HG02759 (cell line): Measurements from ENCODE around the gene LIPJ.

Experiments
- ATAC-seq: cut with Tn5 transposase; IDR thresholded peaks from one replicate; pipeline ENCODE4 v1.9.1; 2021; ENCODE audit warnings: mild to moderate bottlenecking, moderate library complexity; ENCODE audit not compliant: unreplicated experiment

Gene LIPJ

DNA sequence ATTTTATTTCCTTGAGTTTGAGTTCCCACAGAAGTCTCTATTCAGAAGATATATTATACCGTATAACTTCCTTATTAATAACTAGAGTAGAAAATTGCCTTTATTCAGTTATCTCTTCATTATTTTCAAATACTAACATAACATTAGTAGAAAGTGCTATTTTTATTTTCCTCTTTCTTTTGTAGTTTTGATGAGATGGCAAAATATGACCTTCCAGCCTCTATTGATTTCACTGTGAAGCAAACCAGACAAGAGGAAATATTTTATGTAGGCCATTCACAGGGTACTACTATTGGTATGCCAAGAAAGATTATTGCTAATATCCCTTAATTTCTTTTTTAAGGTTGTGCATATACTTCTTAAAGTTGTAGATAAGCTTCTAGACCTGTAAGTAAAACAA, 7.9 kb downstream of the LIPJ start:
- no peak for ATAC-seq

DNA sequence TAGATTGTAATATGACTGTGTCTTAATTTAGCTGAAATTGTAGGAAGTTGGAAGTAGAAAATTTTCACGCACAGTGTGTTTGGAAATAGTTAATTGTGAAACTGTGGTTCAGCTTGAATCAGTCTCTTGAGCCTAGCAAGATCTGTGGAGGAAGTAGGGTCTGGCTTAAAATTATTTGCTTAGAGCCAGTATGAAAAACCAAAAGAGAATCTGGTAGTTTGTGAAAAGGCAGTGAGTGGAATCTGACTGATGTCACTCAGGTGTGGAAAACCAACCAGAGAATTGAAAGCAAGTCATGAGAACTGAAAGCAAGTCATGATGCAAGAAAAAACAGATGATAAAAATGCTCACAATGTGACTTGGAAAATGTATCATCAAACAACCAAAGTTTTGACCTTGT, 11.5 kb downstream of the LIPJ start:
- peak; percentile 84 for ATAC-seq

DNA sequence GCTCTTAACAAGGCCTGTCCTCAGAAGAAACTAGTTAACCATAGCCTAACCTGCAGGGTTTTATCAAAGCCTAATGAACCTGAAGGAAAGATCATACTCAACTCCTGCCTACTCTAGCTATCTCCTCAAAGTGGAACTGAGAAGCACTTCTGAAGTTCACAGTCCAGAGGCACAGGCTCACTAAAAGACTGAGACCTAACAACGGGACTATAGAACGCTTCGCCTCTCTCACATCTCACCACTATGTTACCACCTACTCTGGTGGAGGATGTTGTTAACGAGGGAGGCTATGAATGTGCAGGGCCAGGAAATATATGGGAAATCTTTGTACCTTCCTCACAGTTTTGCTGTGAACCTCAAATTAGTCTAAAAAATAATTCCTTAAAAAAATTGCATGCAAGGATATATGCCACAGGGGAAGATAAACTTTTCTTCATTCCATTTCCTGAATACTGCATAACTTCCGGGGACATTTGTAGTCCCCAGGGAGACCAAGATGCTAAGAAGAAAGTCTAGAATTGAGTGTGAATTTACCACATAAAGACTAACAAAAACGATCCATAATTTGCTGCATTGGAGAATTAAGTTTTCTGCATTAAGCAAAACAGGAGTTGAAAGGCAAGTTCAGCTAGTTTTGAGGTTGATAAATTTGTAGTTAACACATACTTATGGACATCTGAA, 21.6 kb downstream of the LIPJ start:
- no peak for ATAC-seq

DNA sequence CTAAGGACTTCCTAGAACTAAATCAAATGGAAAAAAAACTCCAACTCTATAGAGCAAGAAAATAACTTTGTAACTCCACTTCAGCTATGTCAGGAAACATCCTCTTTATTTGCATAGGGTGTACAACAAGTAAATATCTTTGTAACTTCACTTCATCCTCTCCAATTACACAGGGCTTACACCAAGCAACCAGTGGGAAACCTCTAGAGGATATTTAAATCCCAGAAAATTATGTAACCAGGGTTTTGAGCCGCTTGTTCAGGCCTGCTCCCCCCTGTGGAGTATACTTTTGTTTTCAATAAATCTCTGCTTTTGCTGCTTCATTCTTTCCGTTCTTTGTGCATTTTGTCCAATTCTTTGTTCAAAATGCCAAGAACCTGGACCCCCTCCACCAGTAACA, 22.2 kb downstream of the LIPJ start:
- no peak for ATAC-seq

DNA sequence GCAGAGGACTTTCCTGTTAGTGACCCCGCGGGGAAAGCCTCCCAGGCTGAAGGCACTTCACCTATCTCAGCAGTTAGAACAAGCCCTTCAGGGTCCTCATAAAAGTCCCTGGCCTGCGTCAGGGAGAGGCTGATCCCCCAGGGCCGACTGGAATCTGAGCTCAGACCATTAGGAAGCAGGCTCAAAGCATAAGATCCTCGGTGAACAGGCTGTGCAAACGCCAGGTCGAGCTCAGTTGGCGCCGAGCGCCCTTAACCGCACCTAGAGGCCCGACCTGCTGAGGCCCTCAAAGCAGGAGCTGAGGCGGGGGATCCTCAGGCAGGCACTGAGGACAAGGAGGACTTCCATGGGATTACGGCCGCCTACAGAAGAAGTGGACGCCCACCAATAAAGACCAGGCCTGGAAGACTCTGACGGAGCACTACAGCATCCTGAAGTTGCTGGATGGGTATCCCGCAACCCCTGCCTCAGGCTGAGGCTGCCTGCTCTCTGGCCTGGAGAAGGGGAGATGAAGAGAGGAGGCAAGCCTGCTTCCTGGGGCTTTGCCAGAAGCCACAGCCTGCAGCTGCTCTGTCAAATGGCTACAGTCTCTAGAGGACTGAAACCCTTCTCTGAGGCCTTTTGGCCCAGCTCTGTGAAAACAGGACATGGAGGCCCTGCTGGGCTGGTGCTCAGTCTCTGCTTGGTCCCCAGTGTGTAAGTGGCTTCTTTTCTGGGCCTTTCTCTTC, 29.9 kb downstream of the LIPJ start:
- no peak for ATAC-seq

DNA sequence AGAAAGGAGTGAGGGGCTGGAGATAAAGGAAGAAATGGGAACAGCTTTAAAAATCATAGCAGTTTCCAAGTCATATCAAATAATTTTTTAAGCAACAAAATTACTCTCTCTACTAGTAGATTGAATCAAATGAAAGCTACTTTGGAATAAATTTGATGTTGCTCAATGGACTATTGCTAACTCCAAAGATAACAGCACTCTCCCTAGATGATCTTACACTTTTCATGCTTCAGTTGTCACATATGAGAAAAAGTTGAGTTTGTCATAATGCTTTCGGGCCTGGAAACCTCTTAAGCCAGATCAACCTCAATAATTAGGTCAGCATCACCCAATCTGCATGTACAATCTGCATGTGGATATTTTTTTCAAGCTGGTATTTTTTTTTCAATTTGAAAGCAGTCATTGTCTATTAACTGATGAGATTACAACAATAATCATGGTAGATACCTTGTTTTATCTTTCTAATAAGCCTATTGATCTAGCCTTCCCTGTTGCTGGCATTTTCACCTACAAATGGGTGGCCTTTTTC, 31.3 kb downstream of the LIPJ start:
- no peak for ATAC-seq

DNA sequence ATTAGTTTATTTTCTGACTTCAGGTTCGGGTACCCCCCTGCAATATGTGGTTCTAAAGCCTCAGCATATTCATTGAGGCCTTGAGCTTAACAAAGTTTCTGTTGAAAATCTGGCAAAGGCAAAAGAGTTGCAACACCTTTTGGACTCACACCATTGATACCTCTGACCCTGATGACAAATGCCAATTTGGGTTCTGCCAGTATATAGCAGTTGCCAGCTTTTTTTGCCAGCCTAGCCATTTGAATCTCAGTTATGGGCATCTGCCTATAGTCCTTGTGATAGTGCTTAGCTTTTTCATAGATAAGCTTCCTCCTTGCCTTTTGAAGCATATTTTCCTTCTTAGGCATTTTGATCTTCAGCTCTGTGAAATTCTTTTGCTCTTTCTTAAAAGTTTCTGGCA, 31.9 kb downstream of the LIPJ start:
- no peak for ATAC-seq

DNA sequence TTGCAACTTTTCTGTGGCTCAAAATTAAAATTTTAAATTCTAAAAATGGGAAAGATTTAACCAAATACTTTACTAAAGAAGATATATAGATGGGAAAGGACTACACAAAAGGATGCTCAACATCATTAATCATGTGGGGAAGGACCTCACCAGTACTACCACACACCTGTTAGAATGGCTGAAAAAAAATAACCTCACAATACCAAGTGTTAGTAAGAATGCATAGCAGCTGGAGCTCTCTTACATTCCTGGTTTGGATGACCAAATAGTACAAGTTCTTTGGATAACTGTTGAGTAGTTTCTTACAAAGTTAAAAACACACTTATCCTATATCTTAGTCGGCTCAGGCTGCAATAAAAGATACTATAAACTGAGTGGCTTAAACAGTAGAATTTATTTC, 33.9 kb downstream of the LIPJ start:
- no peak for ATAC-seq

DNA sequence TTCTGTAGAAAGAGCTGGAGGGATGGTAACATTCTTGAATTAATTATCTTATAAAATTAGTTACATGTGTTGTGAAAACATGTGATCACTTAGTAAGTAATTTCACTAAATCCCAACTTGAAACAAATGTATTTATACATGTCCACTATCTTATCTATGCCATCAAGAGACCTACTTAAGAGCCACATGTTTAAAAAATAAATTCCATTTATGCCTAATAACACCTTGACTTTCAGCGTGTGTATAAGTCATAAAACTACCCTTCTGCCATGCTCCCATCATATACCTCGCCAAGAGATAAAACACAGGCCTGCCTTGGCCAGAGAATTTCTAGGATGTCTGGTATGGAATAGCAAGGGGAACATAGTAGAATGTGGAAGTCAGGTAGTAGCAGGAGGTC, 37.3 kb downstream of the LIPJ start:
- no peak for ATAC-seq

DNA sequence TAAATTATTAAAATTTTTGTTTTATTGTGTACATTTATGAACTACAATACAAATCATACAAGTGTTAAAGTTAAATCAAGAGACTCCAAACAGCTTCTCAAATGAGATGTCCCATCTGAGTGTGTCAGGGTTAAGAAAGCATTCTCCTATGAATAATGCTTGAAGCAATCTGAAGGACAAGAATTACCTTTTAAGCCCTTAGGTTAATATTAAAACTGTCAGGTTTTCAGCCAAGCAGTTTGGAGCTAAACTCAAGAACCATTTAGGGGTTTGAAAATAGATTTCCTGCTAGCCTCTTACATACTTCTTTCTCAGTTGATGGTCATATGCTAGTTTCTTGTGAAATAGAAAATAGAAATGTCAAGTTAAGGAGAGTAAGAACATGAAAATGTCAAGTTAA, 38.3 kb downstream of the LIPJ start:
- no peak for ATAC-seq

DNA sequence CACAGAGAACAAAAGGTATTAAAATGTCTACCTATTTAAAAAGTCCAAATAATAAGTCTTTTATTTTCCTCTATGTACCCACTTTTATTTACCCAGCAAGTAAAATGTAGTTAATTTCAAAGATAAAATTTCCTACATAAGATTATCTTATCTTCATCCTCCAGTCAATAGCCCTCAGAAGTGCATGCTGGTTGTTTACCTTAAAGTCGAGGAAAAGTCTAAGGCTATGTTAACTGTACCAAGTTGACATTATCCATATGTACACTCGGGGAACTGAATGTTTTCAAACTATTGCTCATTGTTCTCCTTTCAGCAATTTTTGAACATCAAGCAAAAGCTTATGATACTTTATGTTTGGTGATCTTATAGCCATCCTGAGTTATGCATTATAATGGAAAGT, 53.6 kb downstream of the LIPJ start:
- no peak for ATAC-seq

DNA sequence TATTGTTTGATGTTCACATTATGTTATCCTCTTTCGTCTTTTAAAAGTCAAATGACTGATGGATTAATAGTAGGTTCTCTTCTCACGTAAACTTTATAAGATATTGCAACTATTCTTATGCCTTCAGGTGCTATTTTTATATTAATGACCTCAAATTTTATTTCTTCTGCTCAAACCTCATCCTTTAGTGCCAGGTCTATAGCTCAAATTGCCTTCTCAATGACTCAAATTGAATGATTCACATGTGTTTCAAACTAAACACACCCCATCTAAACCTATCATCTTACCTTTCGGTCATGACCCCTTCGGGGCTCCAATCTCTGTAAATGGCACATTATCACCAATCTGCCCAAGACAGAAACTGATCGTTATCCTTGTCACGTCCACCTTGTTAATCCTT, 55.6 kb downstream of the LIPJ start:
- no peak for ATAC-seq

DNA sequence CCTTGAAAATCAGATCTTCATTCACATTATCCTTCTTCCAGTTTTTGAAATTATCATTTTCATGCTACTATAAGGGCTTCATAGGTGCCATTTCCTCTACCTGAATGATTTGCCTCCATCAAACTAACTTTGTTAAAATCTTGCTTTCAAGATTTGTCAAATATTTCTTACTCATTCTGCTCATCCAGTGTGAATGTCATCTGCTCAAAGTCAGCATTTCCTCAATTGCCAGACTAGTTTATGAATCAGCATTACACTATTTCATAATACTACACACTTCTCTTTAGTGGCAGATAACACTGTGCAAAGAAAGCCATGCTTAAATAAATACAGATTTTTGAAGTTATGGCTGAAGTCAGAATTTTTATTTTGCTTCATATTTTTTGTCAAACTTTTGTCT, 56.4 kb downstream of the LIPJ start:
- ATAC-seq: no peak

DNA sequence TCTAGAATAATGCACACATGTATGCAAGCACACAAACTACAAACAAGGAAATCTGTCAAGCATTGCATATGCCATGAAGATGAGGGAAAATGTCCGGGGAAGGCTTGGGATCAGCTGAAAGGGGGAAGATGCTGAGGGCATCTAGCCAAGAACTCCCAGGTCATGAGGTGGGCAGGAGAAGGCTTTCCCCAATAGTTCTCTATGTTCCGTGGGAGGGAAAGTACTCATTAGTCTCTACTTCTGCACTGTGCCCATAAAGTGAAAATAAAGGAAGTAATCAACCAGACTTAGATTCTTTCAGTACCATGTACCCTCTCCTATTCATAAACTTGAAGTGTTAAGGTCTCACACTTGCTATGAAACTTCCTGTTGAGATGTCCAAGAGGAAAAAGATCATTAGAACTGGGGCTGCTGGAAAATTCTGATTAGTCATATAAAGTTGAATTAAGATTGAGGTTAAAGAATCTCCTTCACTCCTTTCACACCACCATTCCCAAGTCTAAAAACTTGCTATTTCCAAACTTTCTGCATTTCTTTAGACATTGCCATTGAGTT, 60.6 kb downstream of the LIPJ start:
- ATAC-seq: no peak

DNA sequence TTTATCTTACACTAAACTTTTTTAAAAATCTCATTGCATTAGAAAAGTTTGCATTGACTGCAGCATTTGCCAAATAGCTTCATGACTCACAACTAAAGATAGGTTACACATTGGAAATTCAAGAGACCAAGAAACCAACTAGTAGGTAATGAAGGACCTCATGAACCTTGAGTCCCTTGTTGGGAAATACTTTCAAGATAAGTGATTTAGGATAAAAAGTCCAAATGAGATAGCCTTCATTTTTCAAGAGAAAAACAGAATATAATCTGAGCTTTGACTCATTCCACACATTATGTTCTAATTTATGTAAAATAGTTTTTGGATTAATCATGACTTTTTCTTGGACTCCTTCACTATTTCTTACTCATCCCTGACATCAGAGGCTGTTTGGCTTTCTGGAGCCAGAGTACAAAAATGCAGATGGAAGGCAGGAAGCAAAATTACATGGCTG, 64.6 kb downstream of the LIPJ start:
- ATAC-seq: no peak

DNA sequence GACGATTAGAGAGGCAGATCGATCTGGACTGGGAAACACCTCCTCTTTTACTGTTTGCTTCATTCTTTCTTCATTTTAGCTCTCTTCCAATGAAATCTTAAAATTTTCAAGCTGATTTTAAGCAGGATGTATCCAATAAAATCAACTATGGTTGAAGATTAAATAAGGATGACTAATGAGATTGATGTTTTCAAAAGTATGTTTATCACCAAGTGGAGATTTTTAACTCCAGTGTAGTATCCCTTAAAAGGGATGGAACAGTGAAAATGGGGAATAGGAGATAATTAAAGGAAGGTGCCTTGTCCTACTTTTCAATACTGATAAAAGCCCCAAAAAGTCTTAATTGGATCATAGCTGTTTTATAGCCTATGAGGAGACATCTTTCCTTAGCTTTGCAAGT, 66.1 kb downstream of the LIPJ start:
- no peak for ATAC-seq
